Effector CD4-positive, alpha-beta T cell (primary cell): ENCODE results near the gene INPPL1.

Experiments
- DNase-seq: peaks from one replicate; pipeline ENCODE4 v3.0.0-alpha.2; 2020

Gene INPPL1

DNA sequence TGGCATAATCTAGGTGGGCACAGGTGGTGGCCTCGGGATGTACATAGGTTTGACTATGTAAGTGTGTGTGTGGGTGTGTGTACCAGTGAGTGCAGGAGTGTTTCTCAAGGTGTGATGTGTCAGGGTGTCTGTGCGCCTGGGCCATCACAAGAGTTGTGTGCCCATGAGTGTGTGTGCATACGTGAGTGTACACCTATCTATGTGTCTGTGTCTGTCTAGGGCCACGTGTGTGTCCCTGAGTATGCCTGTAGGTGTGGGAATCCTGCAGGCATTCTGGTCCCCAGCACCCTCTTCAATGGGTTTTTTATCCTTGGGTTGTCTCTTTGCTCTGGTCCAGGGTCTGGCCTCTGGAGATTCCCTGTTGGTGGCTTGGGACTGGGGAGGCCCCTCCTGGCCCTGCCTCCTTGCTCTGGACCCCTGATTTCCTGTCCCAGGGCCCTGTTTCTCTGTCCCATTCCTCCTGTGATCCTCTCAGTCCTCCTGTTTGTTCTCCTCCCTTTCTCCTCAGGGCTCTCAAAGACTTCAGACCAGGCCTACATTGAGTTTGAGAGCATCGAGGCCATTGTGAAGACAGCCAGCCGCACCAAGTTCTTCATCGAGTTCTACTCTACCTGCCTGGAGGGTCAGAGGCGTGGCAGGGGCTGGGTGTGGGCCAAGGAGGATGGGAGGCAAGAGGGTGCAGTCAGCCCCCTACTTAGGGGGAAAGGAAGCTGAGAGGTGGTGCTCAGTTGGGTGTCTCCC is 9.4 kb downstream of the INPPL1 start:
- DNase-seq = no peak

DNA sequence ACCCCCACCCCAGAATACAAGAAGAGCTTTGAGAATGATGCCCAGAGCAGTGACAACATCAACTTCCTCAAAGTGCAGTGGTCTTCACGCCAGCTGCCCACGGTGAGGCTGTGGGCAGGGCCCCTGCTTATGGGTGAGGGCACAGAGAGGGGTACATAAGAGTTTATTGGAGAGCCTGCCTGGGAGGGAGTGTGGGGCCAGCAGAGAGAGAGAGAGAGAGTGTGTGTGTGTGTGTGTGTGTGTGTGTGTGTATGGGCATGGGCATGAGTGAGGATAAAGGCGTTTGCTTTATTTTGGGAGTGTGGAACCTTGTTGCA is 9.9 kb downstream of the INPPL1 start:
- DNase-seq = no peak

GRCh38 chr11:72234920-72235319 is 10.4 kb downstream of the INPPL1 start:
- no peak for DNase-seq

- DNase-seq = no peak
Observed at GRCh38 chr11:72235351-72236057, 10.9 kb downstream of the INPPL1 start.

DNA sequence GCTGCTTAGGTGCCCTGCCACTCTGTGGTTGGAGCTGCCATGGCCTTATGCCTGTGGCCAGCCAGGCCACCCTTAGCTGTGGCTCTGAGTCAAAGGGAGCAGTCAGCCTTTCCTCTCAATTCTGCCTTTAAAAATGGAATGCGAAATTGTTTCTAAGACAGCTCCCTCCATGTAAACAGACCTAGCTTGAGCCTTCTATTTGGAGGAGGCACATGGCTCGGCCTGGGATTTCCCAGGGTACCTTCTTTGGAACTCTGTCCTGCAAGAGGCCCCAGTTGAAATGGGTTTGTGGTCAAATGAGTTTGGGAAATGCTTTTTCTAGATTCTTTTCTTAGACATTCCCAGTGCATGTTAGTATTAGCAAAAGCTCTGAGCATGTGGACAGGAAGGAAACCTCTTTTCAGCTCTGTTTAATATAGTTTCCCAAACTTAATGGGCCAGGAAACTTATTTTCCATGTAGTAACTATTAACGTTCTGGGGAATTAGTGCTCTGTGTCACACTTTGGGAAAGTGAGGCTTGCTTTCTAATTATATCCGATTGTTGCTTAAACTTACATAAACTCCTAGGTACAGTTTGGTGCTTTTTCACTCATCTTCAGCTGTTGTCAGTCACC is 11.6 kb downstream of the INPPL1 start:
- no peak for DNase-seq

- DNase-seq = no peak
Observed at GRCh38 chr11:72236774-72237111, 12.2 kb downstream of the INPPL1 start.

DNA sequence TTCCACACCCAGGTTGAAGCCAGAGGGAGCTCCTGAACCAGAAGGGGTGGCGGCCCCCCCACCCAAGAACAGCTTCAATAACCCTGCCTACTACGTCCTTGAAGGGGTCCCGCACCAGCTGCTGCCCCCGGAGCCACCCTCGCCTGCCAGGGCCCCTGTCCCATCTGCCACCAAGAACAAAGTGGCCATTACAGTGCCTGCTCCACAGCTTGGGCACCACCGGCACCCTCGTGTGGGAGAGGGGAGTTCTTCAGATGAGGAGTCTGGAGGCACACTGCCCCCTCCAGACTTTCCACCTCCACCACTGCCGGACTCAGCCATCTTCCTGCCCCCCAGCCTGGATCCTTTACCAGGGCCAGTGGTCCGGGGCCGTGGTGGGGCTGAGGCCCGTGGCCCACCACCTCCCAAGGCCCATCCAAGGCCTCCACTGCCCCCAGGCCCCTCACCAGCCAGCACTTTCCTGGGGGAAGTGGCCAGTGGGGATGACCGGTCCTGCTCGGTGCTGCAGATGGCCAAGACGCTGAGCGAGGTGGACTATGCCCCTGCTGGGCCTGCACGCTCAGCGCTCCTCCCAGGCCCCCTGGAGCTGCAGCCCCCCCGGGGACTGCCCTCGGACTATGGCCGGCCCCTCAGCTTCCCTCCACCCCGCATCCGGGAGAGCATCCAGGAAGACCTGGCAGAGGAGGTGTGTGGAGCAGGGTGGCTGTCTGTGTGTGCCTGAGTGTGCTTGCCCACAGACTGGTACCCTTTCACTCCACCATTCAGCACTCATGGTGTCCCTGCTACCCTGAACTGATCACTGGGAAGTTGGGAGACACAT is 12.8 kb downstream of the INPPL1 start:
- DNase-seq = no peak

- peak; percentile 23 for DNase-seq
Observed at GRCh38 chr11:72238040-72238450, 13.5 kb downstream of the INPPL1 start.

DNA sequence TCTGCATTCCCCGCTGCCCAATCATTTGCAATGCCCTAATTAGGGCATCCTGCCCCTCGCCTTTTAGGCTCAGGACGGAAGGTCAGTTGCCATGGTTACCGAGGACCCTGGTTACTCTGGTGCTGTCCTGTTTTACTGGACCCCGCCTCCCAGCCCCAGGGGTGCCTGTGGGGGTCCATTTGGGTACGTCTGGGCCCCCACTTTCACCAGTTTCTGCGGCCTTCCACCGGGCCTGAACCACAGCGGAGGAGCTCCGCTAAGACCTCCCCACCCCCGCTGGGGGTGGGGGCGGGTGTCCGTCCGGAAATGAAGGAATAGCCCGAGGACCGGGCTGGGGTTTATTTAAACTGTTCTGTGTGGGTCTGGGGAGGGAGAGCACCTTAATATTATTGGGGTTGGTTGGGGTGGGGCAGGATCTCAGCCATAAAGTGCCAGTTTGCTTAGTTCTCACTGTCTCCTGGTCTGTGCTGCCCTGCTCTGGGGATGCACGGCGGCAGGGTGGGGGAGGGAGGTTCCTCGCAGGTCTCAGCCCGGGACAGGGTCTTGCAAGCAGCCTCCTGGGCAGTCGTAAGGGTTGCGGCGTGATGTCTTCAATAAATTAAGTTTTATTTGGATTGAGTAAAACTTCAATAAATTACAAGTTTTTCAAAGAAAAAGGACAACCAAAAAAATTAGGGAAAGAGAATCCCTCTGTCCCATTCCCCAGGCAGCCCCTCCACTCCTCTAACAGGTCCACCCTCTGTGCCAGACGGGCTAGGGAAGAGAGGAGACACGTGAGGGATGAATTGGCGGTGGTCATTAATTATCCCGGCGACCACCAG is 14.1 kb downstream of the INPPL1 start:
- no peak for DNase-seq

DNA sequence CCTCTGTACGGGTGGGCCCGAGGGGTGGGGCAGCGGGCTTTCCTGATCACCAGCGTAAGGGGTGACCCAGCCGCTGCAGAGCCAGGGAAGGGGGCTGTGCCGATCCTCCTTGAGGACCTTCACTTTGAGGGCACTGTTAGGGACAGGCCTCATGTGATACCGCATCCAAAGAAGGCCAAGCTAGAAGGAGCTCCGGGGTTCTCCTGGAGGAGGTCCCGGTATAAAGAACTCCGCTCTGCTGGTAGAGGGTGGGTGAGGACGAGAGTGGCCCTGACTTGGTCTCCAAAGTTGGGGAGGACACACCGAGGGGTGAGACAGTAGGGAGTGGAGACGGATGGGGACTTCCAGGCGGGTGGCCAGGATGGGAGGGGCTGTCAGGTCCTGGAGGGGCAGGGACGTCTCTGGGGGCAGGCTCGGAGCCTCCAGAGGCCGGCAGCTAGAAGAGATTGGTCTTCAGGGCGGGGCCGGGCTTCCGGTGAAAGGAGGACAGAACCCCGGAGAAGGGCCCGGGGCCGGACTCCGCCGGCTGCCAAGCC is 14.8 kb downstream of the INPPL1 start:
- no peak for DNase-seq

DNA sequence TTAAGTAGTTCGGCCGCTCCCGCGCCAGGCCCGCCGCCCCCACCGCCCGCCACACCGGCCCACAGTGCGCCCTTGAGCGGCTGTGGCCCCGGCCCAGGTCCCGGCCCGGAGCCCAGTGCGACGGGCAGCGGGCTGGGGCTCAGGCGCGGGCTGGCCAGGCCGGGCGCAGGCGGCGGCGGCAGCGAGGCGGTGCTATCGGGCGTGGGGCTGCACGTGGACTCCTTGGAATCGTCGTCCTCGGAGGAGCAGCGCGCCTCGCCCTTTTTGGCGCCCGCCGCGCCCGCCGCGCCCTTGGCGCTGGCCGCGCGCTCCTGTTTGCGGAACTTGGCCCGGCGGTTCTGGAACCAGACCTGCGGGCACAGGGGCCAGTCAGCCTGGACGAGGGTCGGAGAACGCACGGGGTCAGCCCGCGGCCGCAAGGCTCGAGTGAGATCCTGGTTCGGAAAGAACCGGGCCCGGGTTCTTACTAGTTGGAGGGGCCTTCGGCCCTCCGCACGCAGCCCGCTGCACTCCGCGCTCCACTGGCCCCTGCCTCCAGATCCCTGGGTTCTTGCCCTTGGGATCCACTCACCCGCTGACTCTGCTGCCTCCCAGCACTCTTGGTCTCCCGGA is 15.4 kb downstream of the INPPL1 start:
- DNase-seq = no peak

- DNase-seq = no peak
Observed at GRCh38 chr11:72240461-72241290, 16.1 kb downstream of the INPPL1 start.

GRCh38 chr11:72241291-72241781 is 16.8 kb downstream of the INPPL1 start:
- no peak for DNase-seq

- DNase-seq = no peak
Observed at GRCh38 chr11:72242141-72242540, 17.6 kb downstream of the INPPL1 start.

DNA sequence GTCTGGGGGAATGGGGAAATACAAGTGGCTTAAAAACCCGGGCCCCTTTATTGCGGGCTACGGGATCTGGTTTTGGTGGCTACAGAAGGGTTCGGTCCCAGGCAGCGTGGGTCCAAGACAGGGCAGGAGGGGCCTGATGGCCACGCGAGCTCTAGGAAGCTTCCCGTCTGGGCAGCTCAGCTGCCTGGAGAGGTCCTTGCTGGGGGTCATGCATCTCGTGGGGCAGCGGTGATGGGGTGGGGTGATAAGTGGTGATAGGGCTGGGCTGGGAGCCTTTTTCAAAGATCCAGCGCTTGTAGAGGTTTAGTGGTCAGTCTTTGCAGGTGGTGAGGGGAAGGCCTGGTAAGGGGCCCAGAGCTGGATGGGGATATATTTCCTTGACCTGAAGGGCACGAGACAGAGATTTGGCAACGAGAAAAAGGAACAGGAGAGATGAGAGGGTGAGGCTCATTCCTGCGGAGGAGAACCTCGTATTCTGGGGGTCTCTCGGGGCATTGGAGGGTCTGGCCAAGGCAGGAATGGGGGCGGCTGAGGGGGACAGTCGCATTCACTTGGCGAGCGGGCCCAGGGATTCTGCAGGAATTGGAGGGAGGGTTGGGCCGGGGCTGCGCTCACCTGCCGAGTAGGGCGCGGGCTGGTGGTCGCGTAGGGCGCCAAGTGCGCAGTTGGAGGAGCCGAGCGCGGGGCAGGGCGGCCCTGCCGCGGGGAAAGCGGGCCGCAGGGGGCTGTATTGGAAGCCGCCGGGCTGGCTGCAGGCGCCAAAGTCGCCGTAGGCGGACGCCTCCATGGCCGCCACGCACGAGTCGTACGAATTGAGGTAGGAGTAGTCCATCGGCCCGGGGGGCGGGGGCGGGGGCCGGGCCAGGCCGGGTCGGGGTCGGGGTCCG is 18.8 kb downstream of the INPPL1 start:
- DNase-seq = no peak

DNA sequence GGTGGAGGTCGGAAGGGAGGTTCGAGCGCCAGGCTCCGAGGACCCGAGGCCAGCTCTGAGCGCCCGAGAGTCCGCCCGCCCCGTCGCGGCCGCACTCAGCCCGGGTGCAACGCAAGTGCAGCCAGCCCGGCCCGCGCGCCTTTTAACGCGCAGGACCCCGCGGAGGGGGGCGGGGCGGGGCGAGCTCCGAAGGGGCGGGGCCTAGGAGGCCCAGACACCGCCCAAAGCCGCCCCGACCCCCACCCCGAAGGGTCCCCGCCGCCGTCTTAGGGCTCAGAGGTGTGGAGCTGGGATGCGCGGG is 19.4 kb downstream of the INPPL1 start, which contains the start of gene PHOX2A:
PHOX2A (minus strand) TSS at position 117 of the 301 bp plus-strand sequence. CDS start 172 bp downstream, outside the sequence.
- DNase-seq = no peak

DNA sequence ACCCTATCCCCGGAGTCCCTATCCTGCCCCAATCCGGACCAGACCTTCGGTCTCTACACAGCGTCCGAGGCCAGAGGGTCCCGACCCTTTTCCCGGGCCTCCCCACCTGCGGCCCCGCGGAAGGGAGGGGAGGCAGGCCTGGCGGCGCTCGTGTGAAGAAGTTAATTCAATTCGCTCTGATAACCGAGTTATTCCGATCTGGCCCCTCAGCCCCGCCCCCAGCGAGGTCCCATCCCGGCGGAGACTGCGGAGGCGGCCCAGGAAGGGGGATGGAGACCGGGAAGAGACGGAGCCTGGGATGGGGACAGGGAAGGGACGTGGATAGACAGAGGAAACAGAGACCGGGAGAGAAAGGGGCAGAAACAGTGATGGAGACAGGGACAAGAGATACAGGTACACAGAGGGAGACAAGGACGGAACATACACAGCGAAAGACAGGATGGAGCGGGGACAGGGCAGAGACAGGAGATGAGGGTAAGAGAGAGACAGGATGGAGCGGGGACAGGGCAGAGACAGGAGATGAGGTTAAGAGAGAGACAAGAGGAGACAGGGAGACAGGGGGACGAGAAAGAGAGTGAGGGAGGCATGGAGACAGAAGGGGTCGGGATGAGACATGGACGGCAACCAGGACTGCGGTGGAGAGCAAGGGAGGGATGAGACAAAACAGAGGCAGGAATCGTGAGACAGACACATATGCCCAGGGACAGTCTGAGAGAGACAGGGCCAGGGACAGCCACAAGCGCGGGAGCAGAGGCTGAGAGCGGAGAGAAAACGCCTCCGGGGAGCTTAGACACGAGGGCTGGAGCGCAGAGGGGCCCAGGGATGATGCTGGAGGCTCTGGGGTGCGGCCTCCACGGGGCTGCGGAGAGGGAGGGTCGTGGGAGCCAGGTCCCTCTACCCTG is 20.0 kb downstream of the INPPL1 start:
- no peak for DNase-seq

GRCh38 chr11:72245263-72245816 is 20.8 kb downstream of the INPPL1 start:
- DNase-seq = no peak
